ENCODE data around the gene LAMB2.

LAMB2 gene

DNA sequence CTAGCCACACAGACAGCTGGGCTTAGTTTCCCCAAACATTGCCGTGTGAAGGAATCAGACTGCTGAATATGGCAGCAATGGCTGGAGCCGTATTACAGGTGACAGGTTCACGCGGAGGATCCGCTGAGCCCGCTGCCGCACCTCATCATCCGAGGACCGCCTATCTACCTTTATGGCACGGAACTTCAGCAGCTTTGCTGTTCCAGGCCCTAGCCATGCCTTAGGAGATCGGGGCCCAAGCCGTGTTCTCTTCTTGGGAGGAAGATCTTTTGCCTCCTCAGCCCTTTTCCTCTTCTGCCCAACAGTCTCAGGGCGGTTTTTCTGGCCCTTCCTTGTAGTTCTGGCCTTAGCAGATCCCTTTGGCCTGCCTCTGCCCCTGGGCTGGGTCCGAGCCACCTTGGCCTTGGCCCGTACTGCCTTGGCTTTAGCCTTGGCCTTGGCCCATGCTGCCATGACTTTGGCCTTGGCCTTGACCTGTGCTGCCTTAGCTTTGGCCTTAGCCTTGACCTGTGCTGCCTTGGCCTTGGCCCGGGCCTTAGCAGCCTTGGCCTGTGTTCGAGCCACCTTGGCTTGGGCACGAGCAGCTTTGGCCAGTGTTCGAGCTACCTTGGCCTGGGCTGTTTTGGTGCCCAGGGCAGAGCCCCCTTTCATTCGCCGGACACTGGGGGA, 30.0 kb upstream of the LAMB2 start:
- no peak overlapping the region for H3K4me3 ChIP-seq

DNA sequence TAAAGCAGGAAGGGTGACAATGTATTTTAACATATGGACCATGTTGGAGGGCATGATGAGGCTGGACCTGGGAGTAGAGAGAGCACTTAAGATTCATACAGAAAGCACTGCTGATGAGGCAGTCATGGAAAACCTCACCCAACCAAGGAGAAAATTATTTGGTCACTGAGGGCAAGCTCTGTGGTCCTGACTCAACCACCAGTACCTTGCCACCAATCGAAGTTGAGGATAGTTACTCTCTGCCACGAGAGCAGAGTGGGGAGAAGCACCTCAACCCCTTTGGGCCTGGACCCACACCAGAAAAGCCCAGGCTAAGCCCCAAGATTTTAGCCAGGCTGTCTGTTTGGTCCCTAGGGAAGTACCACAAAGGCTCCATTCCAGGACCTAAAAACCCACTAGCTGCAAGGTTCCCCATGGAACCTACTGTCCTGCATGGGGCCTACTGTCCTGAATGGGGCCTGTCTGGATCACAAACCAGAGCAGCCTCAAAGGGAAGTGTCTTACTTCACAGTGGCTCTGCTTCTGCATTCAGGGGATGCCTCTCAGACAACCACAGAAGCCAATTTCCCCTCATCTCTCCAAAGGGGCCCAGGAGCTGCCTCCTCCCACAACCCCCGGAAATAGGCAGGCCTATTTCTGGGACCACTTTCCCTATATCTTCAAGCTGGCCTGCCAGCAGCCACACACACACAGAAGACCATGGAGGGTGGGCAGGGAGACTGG, 29.1 kb upstream of the LAMB2 start:
- peak overlapping the region in 1 of 21 experiments; percentile 47 for H3K27ac ChIP-seq
- H3K4me3 ChIP-seq, result no peak overlapping the region

More for the DNA sequence above, 30.0 kb upstream of the LAMB2 start:
- H3K27ac ChIP-seq, result no peak overlapping the region

DNA sequence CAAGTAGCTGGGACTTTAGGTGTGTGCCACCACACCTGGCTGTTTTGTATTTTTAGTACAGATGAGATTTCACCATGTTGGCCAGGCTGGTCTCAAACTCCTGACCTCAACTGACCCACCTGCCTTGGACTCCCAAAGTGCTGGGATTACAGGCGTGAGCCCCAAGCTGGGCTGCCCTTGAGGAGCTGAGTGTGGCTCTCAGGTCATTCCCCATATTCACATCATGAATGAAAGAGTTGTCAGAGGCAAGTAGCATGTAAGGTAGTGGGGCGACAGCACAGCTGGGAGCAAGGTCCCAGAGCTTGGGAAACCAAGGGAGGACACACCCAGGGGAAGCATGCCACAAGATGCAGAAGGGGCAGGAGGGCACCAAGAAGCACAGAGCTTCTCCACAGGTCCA, 28.3 kb upstream of the LAMB2 start:
- Histone ChIP-seq H3K27ac (no peak overlapping the region), H3K4me3 (no peak overlapping the region)

DNA sequence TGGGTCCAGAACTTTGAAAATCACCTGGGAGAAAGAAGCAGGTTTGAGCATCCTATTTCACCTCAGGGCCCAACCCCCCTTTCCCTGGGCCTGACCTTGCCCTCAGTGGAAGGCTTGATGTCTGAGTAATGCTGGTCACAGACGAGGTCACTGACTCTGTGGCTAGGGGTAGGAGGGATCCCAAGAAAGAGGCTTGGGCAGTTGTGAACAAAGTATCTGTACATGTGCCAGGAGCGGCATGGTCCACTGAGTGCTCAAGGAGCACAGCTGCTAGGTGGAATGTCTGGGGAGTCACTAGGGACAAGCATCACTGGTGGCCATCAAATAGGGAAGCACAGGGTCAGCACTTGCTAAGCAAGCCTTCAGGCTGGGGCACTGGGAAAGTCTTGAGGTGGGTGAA, 25.9 kb upstream of the LAMB2 start:
- no peak overlapping the region for H3K27ac ChIP-seq
- H3K4me3 ChIP-seq, result no peak overlapping the region

DNA sequence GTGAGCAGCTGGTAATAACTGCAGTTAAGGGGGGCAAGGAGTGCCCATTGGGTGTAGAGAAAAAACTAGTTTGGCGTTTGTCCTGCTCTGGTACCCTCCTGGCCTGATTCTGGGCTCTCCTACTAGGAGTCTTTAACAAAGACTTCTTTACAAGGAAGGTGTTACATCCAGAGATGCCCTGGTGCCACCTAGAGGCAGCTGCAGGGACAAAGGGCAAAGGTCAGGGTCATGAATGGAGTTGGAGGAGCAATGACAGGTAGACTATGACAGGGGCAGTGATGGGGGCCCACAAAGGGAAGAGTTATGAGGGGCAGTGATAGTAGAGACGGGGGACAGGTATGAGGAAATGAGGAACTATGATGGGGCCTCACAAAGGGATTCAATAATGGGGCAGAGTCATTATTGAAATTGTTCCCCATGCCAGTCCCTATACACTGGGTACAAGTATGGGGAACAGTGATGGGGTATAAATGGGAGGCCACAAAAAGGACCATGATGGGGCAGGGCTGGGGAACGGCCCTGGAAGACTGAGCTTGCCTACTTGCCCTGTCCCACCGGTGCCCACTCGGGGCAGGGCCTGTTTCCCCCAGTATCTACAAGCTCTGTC, 25.4 kb upstream of the LAMB2 start:
- Histone ChIP-seq H3K27ac (no peak overlapping the region), H3K4me3 (no peak overlapping the region)

DNA sequence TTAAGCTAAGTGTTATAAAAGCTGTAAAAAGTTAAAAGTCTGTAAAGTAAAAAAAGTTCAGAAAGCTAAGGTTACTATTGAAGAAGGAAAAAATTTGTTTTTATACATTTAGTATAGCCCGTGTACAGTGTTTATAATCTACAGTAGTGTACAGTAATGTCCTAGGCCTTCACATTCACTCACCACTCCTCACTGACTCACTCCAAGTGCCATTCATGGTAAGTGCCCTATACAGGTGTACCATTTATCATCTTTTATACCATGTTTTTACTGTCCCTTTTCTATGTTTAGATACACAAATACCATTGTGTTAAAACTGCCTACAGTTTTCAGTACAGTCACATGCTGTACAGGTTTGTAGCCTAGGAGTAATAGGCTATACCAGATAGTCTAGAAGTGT, 24.4 kb upstream of the LAMB2 start:
- Histone ChIP-seq H3K4me3 (no peak overlapping the region), H3K27ac (no peak overlapping the region)

DNA sequence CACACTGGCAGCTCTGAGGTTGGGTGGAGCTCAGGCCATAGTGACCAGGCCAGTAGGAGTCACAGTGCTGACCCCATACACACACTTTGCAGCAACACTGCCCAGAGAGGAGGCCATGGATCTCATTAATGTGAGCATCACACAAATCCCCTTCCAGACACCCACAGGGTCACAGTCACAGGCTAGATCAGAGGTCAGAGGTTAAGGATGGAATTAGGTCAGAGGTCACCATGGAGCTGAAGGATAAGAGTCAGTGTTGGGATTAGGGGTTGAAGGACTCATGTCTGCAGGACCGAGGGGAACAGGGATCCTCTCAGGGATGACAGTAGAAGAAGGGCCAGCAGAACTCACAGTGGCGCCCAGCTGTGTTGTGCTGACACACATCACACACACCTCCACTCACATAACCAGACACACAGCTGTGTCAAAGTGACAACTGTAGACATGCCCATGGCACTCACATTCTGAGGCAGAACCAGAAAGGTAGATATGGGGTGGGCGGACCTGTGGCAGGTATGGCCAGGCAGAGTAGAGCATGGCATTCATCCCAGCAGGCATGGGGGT, 20.6 kb upstream of the LAMB2 start:
- H3K4me3 ChIP-seq, result no peak overlapping the region
- H3K27ac ChIP-seq, result no peak overlapping the region

DNA sequence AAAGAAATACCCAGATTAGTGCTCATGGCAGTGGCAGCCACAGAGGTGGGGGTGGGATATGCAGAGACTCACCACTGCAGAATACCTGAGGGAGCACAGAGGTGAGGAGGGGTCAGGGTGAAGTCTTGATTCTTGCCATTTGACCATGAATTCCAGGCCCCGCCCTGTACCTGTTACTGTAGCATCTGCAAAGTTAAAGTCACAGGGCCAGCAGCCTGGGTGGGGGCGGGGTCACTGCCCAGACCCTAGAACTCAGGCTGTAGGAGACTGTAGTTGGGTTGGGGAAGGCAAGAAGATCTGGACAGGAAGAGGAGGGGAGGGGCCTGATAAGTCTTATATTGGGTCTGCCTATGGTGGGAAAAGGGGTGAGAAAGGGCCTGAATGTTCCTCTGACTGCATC, 18.8 kb upstream of the LAMB2 start:
- Histone ChIP-seq H3K4me3 (no peak overlapping the region), H3K27ac (no peak overlapping the region)

DNA sequence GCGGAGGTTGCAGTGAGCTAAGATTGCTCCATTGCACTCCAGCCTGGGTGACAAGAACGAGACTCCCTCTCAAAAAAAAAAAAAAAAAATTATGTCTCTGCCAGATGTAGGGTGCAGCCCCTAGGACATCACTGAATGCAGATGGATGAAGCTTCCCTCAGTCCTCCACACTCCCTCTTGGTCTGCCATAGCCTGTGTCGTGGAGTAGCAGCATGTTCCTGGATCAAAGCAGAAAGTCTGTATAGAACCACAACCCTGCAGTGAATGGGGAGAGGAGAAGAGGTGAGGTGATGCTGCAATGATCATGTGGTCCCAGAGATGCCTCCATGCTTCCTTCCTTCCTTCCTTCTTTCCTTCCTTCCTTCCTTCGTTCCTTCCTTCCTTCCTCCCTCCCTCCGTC, 15.3 kb upstream of the LAMB2 start:
- H3K27ac ChIP-seq, result no peak overlapping the region
- H3K4me3 ChIP-seq, result no peak overlapping the region

DNA sequence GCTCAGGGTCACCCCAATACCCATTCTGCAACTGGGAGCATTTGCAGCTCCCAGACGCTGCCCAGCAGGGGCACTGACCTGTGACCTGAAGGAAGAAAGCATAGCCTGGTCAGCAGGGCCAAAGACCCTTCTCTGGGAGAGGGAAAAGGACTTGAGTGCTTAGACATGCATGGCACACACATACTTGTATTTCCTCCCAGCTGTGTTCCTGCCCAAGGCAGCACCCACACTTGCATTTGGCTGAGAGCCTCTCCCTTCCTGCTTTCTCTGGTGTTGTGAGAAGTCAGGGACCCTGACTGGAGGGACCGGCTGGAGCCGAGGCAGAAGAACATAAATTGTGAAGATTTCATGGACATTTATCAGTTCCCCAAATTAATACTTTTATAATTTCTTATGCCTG, 7.2 kb upstream of the LAMB2 start:
- Histone ChIP-seq H3K27ac (no peak overlapping the region), H3K4me3 (no peak overlapping the region)

DNA sequence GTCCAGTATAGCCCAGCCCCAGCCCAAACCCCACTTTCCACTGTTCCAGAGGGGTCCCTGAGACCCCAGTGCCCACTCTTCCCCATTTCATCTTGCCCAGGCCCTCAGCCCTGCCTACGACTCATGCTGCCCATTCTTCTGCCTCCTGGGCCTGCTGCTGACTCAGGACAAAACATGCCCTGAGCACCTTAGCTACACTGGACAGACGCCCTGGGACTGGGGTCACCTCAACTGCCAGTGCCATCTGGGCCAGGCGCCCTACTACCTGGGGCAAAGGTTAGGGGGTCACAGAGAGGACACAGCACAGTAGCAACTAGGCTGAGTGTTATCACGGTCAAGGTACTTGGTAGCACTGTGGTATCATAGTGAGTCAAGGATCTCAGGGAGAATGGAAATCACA, 2.6 kb upstream of the LAMB2 start:
- H3K27ac ChIP-seq, result no peak overlapping the region

DNA sequence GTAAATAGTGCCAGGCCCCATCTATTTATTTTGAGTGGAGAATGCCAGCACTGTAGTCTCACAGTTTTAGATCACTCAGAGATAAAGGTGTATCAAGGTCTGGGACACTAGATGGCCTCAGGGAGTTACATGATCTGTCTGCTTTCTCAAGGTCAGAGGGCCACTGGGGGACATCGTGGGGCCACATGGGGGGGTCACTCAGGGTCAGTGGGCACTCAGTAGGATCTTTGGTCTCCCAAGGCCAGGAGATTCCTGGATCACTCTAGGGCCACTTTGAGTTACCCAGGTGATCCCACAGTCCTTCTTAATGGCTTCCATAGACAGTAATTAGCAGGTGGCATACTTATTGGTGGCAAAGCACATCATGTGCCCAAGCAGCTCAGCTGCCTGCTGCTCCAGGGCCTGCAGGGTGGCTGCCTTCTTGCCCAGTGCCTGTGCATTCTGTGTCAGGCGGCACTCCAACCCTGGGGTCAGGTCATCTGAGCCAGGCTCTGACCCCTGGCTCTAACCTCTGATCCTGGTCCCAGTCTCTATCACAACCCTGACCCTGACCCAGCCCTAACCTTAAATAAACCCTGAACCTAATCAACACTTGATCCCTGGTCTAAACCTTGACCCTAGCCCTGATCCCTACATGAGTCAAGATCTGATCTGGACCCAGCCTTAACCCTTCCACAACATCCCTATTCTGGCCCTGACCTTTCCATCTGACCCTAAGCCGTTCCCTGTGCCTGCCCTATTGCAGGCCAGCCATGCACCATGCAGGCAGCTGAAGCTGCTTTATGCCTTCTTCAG, 1.8 kb upstream of the LAMB2 start:
- no peak overlapping the region for H3K4me3 ChIP-seq
- H3K27ac ChIP-seq, result peak overlapping the region in 4 of 21 experiments; percentile 80 to 90 (median 82)

More for the DNA sequence above, 2.6 kb upstream of the LAMB2 start:
- H3K4me3 ChIP-seq, result no peak overlapping the region

DNA sequence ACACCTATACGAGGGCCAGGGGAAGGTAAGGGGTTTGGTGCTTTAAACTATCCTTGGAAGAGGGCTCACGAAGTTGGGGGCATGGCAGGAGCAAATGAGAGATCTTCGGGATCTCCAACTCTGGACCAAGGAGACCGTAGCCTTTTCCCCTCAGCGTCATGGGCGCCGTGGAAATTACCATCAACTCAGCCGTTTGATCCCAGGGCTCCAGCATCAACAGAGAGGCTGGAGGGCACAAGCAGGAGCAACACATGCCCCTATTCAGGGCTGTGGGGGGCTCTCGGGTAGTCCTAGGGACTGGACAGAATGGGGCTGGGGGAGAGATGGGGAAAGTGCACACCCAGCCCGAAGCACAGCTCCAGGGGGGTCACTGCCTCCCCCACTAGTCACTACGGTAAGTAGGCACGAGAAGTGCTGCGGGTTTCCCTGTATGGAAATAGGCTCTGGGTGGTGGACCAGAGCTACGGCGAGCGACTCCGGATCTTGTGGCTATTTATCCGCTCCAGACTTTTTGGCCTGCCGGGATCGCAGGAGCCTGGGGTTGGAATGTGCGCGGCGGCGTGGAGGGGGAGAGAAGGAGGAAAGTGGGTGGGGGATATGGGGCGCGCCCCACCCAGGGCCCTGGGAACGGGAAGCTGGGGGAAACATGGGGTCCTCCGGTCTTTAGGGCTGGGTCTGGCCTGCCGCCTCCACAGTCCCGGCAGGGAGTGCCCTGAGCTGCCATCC, 539 bp upstream of the LAMB2 start:
- Histone ChIP-seq H3K27ac (peak overlapping the region; percentile 20 to 92 (median 84)), H3K4me3 (peak overlapping the region; percentile 43 to 64 (median 58))

DNA sequence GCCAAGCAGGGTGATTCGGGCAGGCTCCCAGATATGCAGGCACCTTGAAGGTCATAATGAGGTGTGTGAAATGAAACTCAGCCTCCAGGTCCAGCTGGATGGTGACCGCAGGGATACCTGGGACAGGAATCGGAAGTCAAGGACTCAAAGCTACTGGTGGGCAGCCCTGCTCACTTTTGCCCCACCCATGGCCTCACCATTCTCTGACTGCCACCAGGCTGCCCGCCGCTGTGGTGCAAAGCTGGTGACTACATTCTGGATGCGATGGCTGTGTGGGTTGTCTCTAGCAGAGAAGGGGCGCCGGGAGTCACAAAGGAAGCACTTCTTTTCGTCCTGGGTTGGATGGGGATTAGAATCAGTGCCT, 795 bp downstream of the LAMB2 start:
- peak overlapping the region in 20 of 21 experiments; percentile 52 to 92 (median 84) for H3K27ac ChIP-seq

DNA sequence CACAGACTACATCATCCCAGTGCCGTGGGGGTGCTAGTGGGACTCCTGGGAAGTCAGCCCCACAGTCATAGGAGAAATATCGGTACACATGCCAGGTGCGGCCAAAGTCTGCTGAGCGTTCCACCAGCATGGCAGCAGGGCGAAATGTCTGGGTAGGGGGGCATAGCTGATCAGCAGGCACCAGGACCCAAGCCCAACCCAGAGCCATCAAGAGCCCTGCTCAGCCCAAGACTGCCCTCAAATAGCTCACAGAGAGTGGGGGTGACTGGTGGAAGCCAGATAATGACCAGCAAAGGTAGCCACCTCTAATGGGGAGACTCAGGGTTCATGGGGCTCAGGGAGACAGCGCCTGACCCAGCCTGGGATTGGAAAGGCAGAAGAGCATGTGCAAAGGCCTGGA, 1.3 kb downstream of the LAMB2 start:
- Histone ChIP-seq H3K4me3 (peak overlapping the region in 5 of 7 experiments; percentile 43 to 64 (median 58)), H3K27ac (peak overlapping the region in 14 of 21 experiments; percentile 12 to 92 (median 82))

More for the DNA sequence above, 795 bp downstream of the LAMB2 start:
- peak overlapping the region; percentile 43 to 64 (median 58) for H3K4me3 ChIP-seq

DNA sequence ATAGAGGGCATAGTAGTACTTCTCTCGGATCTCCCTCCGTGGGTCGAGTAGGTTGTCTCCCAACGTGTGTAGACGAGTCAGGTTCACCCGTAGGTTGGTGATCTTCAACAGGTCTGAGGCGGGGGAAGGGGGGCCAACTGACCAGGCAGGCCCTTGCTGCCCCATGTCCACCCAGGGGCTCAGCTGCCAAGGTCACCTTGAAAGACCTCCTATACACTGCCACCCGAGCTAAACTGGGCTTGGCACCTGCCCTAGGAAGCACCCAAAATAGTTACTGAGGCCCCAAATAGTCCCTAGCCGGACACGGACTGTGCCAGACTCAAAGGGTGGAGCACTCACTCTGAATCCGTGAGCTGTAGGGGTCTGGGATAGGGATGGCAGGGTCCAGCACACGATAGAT, 1.8 kb downstream of the LAMB2 start:
- no peak overlapping the region for H3K4me3 ChIP-seq
- H3K27ac ChIP-seq, result peak overlapping the region in 2 of 21 experiments; percentile 81 to 86

DNA sequence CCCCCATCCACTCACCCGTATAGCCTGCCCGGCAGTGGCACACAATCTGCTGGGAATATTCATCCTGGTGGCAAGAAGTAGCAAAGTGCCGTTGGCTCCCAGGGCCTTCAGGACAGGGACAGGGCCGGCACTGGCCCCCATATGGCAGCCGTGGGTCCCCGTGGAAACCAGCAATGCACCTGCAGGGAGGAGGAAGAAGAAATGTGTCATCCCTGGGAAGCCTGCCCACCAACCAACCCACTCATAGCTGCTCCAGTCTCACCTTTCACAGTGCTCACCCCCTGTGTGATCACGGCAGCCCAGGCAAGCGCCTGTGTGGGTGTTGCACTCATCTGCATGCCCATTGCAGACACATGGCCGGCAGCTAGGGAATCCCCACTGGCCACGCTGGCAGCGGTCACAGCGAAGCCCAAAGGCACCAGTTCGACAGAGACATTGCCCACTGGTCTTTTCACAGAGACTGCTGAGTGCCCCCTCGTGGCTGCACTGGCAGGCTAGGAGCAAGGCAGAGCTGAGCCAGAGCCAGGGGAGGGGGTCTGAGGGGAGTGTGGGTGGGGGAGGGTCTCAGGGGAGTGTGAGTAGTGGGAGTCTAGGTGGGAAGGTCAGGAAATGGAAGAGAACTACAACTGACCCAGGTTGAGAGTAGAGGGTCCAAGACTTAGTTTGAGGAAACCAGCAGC, 7.7 kb downstream of the LAMB2 start:
- no peak overlapping the region for H3K4me3 ChIP-seq
- H3K27ac ChIP-seq, result no peak overlapping the region

DNA sequence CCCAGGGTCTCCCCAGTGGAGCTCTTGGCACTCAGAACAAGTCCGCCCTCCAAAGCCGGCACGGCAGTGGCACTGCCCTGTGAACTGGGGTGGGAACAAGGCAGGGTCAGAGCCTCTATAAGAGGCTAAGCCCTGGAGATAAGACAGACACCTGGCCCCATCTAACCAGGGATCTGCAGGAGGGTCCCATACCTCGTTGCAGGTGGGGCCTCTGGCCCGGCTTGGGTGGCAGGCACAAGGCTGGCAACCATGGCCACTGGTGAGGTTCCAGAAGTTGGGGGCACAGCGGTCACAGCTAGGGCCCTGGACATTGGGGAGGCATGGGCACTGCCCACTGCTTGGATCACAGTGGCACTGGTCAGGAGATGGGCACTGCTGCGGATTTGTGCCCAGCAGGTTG, 8.6 kb downstream of the LAMB2 start:
- Histone ChIP-seq H3K4me3 (no peak overlapping the region), H3K27ac (no peak overlapping the region)

DNA sequence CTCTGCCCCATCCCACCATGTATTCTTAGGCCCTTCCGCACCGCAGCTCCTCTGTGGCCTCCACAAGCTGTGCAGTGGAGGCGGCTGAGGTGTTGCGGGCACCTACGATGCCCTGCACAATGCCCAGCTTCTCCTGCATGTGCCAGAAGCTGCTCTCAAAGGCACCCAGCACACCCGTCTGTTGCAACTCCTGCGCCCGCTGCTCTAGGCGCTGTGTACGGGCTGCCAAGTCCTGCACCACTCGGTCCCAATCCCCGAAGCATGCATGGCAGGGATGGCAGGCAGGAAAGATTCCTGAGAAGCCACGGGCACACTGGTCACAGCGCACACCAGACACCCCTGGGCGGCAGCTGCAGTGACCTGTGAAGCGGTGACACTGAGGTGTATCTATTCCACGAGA, 9.2 kb downstream of the LAMB2 start:
- no peak overlapping the region for H3K27ac ChIP-seq
- no peak overlapping the region for H3K4me3 ChIP-seq

Measured in skin epidermis (tissue), 12 donors.